Glutamatergic neuron (in vitro differentiated cells): ENCODE measurements around the gene INPP4A. TPM values are rescaled to one million over a fixed set of nuclear protein-coding genes. Genes with fewer than 3 reads are reported as not detected.

Source experiments
- DNase-seq: peaks from one replicate; pipeline ENCODE4 v3.0.0; 2022
- H3K27ac Mint-ChIP-seq: one replicate; pipeline ENCODE4 v1.8.0; 2020; ENCODE audit warnings: mild to moderate bottlenecking, mixed read lengths, inconsistent platforms; ENCODE audit not compliant: unreplicated experiment
- H3K27me3 Mint-ChIP-seq: one replicate; pipeline ENCODE4 v1.8.0; 2020; ENCODE audit warnings: mild to moderate bottlenecking, moderate library complexity, mixed read lengths, inconsistent platforms; ENCODE audit not compliant: unreplicated experiment
- H3K36me3 Mint-ChIP-seq: one replicate; pipeline ENCODE4 v1.8.0; 2020; ENCODE audit warnings: mild to moderate bottlenecking, mixed read lengths, inconsistent platforms; ENCODE audit not compliant: unreplicated experiment
- H3K4me1 Mint-ChIP-seq: one replicate; pipeline ENCODE4 v1.8.0; 2020; ENCODE audit warnings: mild to moderate bottlenecking, low read depth, mixed read lengths, inconsistent platforms; ENCODE audit not compliant: unreplicated experiment
- H3K4me3 Mint-ChIP-seq: one replicate; pipeline ENCODE4 v1.8.0; 2020; ENCODE audit warnings: mild to moderate bottlenecking, mixed read lengths, inconsistent platforms; ENCODE audit not compliant: unreplicated experiment
- H3K9me3 Mint-ChIP-seq: one replicate; pipeline ENCODE4 v1.8.0; 2020; ENCODE audit warnings: mild to moderate bottlenecking, moderate library complexity, mixed read lengths, inconsistent platforms; ENCODE audit not compliant: unreplicated experiment
- total RNA-seq: library from RNA; stranded (reverse); fragmentation: NEBNext Ultra II Directional; extraction: Animal tissue kit (Norgen Biotek cat#: 25700); gene quantifications from one replicate; pipeline ENCODE4 v1.2.1, GENCODE V29; 2021; ENCODE audit not compliant: unreplicated experiment
- TF ChIP-seq, protein P1 (sequence below): fragments of 200-600 bp; sonication (generic); IDR thresholded peaks from one replicate; pipeline ENCODE4 v1.5.0; 2021; ENCODE audit not compliant: partially characterized antibody, unreplicated experiment

The INPP4A gene
- total RNA-seq, 1 donor from 2014 or later = 54.5 TPM

DNA sequence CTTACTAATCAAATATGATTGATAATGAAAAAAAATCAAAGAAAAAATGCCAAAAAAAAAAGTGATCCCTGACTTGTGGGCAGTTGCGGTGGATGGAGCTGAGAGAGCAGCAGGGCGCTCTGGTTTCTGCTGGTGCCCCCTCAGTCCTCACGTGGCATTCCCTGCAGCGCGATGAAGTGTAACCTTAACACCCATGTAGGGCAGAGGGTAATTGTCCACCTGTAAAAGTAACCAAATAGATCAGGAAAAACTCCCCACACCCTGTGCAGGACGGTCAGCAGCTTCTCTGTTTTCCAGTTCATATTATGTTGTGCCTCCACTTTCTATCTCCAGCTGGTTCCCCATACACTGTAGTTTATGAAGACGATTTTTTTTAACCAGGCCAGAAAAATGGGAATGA lies 138.6 kb downstream of the INPP4A start:
- no peaks in the 10 kb centered on the region for H3K4me1 Mint-ChIP-seq
- no peaks in the 10 kb centered on the region for H3K9me3 Mint-ChIP-seq
- no peak overlapping the region for H3K4me3 Mint-ChIP-seq
- H3K27me3 Mint-ChIP-seq = peaks cover 2% of the 10 kb centered on the region
- no peaks in the 10 kb centered on the region for H3K36me3 Mint-ChIP-seq
- TF ChIP-seq, protein P1, sequence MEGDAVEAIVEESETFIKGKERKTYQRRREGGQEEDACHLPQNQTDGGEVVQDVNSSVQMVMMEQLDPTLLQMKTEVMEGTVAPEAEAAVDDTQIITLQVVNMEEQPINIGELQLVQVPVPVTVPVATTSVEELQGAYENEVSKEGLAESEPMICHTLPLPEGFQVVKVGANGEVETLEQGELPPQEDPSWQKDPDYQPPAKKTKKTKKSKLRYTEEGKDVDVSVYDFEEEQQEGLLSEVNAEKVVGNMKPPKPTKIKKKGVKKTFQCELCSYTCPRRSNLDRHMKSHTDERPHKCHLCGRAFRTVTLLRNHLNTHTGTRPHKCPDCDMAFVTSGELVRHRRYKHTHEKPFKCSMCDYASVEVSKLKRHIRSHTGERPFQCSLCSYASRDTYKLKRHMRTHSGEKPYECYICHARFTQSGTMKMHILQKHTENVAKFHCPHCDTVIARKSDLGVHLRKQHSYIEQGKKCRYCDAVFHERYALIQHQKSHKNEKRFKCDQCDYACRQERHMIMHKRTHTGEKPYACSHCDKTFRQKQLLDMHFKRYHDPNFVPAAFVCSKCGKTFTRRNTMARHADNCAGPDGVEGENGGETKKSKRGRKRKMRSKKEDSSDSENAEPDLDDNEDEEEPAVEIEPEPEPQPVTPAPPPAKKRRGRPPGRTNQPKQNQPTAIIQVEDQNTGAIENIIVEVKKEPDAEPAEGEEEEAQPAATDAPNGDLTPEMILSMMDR = no peak
- H3K27ac Mint-ChIP-seq = no peak overlapping the region
- no peak for DNase-seq

DNA sequence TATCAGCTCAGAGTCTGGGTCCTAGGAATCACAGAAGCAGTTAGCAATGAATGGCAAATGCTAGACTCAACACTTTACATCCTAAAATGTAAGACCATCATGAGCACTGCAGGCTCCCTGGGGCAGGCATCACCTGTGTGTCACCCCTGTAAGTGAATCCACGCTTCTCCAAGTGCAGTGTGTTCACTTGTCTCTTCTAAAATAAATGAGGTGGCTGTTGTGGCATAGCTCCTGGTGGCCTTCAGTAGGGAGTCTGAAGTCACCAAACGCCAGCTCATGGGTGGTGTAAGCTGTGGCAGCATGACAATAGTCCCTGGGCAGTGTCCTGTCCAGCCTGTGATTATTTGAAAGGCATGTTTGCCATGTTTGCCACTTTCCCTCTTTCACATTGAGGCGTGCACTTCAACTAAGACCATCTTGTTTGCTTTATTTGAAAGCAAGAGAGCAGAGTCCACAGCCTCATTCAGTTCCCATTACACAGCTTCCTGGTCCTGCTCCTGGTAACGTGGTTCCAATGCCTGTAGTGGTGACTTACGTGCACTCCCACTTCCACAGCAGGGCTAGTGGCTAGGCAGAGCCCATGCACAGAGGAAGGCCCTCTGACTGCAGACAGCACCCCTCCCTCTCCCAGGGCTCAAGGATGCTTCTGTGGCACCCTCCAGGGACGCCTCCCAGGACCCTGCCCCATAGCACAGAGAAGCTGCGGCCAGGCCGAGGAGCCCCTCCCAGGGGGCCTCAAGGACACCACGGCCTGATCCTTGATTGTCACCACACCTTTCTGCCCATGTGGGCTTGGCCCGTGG lies 139.4 kb downstream of the INPP4A start:
- no peaks in the 10 kb centered on the region for H3K9me3 Mint-ChIP-seq
- H3K4me1 Mint-ChIP-seq = no peaks in the 10 kb centered on the region
- peaks cover 2% of the 10 kb centered on the region for H3K27me3 Mint-ChIP-seq
- TF ChIP-seq, protein P1 = no peak
- no peak overlapping the region for H3K4me3 Mint-ChIP-seq
- no peaks in the 10 kb centered on the region for H3K36me3 Mint-ChIP-seq
- DNase-seq = no peak
- no peak overlapping the region for H3K27ac Mint-ChIP-seq

DNA sequence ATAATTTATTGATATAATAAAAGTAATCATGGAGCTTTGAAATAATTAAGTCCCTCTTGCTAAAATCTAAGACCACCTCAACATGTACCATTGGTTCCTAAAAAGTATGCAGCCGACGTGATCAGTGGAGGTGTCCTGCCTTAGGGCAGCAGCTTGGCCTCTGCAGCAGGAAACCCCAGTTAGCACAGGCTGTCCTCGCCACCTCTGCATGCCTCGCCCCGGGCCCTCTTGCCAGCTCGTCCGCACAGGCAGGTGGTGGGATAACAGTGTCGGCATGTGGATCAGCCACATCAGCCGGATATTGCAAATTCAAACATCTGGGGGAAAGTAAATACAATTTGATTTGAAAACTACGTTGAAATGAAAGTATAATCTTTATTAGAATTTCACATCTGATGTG lies 140.7 kb downstream of the INPP4A start:
- no peak overlapping the region for H3K27ac Mint-ChIP-seq
- H3K9me3 Mint-ChIP-seq = no peaks in the 10 kb centered on the region
- H3K4me3 Mint-ChIP-seq = no peak overlapping the region
- peaks cover 2% of the 10 kb centered on the region for H3K27me3 Mint-ChIP-seq
- DNase-seq = no peak
- TF ChIP-seq, protein P1 = no peak
- no peaks in the 10 kb centered on the region for H3K36me3 Mint-ChIP-seq
- H3K4me1 Mint-ChIP-seq = no peaks in the 10 kb centered on the region

DNA sequence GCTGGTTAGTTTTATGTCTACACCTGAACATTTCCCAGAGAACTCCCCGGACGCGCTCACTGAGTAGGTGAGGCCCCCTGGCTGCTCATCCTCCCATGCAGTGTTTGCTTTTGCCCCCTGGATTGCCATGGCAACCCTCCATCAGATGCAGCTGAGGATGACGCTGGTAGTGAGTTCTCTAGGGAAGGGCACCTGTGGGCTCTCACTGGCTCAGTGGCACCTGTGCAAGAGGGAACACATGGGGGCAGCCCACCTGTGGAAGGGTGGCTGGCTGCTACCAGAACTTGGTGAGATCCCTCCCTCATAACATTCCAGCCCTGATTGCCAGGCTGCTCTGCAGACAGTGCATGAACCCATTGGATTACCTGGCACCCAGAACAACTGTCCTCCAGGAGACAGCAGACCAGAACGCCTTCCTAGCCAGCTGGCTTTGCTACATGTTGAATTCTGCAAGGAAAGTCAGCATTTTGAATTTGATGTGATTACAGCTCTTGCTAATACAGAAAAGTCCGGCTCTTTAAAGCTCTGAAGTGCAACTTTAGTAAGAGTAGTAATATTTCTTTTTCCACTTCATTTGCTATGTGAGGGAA lies 142.0 kb downstream of the INPP4A start:
- H3K27ac Mint-ChIP-seq = no peak overlapping the region
- no peaks in the 10 kb centered on the region for H3K4me1 Mint-ChIP-seq
- H3K36me3 Mint-ChIP-seq = no peaks in the 10 kb centered on the region
- TF ChIP-seq, protein P1 = no peak
- no peak overlapping the region for H3K4me3 Mint-ChIP-seq
- H3K27me3 Mint-ChIP-seq = peaks cover 2% of the 10 kb centered on the region
- DNase-seq = no peak
- no peaks in the 10 kb centered on the region for H3K9me3 Mint-ChIP-seq

DNA sequence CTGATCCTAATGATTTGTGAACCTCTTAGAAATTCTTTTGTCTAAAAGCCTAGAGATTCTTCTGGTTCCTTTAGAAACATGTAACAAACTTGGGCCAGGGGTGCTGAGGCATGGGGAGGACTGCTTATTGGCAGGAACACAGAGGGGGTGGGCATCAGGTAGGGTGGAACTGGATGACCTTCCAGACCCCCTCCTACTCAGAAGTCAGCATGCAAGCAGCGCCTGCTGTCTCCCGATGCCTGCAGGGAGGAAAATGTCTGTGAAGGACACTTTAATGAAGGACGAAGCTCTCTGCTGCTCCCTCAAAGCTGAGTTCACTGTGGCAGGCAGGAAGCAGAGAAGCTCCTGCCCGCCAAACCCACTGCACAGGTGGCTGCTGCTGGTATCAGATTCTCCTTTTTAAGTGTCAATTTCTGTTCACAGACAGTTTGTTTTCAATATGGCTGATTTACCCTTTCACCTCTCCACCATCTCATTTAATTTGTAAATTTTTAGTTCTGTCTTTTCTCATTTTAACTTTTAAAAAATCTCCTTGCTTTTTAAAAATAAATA lies 144.3 kb downstream of the INPP4A start:
- no peak for DNase-seq
- peaks cover 1% of the 10 kb centered on the region for H3K27me3 Mint-ChIP-seq
- no peak overlapping the region for H3K4me3 Mint-ChIP-seq
- H3K27ac Mint-ChIP-seq = no peak overlapping the region
- peaks cover 9% of the 10 kb centered on the region for H3K36me3 Mint-ChIP-seq
- no peaks in the 10 kb centered on the region for H3K4me1 Mint-ChIP-seq
- H3K9me3 Mint-ChIP-seq = peaks cover 3% of the 10 kb centered on the region
- TF ChIP-seq, protein P1 = no peak
